Fibroblast of lung (primary cell): ENCODE measurements around the gene APOB. TPM values are rescaled to one million over a fixed set of nuclear protein-coding genes. Genes with fewer than 3 reads are reported as not detected.

Experiments
- DNase-seq, 2 donors: peaks; one replicate each; pipeline versions ENCODE4 v3.0.0 to v3.0.0-alpha.2; 2010; ENCODE audit warnings: low read depth in 2 of 2
- H2AFZ ChIP-seq: 2 replicates; pipeline ENCODE4 v1.5.1; 2012; ENCODE audit warnings: low read length, control low read depth, inconsistent platforms
- H3K27ac ChIP-seq: 2 replicates; pipeline ENCODE4 v1.5.1; 2011; ENCODE audit warnings: low read length, control low read depth; ENCODE audit not compliant: insufficient read depth
- H3K27me3 ChIP-seq: 2 replicates; pipeline ENCODE4 v1.5.1; 2011; ENCODE audit warnings: mild to moderate bottlenecking, low read length; ENCODE audit not compliant: control insufficient read depth, insufficient read depth
- H3K36me3 ChIP-seq: 2 replicates; pipeline ENCODE4 v1.5.1; 2011; ENCODE audit warnings: low read length; ENCODE audit not compliant: control insufficient read depth, insufficient read depth
- H3K4me1 ChIP-seq: 2 replicates; pipeline ENCODE4 v1.5.1; 2011; ENCODE audit warnings: low read length; ENCODE audit not compliant: control insufficient read depth, insufficient read depth; ENCODE audit errors: extremely low read depth
- H3K4me2 ChIP-seq: 2 replicates; pipeline ENCODE4 v1.5.1; 2011; ENCODE audit warnings: low read length, control low read depth; ENCODE audit not compliant: insufficient read depth; ENCODE audit errors: extremely low read depth
- H3K4me3 ChIP-seq, 4 experiments: fragments of 200-600 bp in 1 of 4; sonication (generic) in 1 of 4; replicated peaks in 1 of 4; 2 replicates each; pipeline ENCODE4 v1.5.1; 2011 to 2016; ENCODE audit warnings: low read length in 4 of 4, low read depth in 3 of 4, mild to moderate bottlenecking in 3 of 4, control low read depth in 2 of 4, inconsistent platforms in 1 of 4, mixed read lengths in 1 of 4; ENCODE audit not compliant: insufficient read depth in 1 of 4; ENCODE audit errors: control extremely low read depth in 1 of 4
- H3K79me2 ChIP-seq: 2 replicates; pipeline ENCODE4 v1.5.1; 2012; ENCODE audit warnings: mild to moderate bottlenecking, low read length, inconsistent platforms; ENCODE audit not compliant: control insufficient read depth, insufficient read depth
- H3K9ac ChIP-seq: 2 replicates; pipeline ENCODE4 v1.5.1; 2011; ENCODE audit warnings: mild to moderate bottlenecking, low read length, control low read depth; ENCODE audit not compliant: insufficient read depth
- H3K9me3 ChIP-seq: 2 replicates; pipeline ENCODE4 v1.5.1; 2012; ENCODE audit warnings: low read depth, low read length; ENCODE audit not compliant: control insufficient read depth, insufficient read depth
- H4K20me1 ChIP-seq: 2 replicates; pipeline ENCODE4 v1.5.1; 2011; ENCODE audit warnings: low read length; ENCODE audit not compliant: control insufficient read depth, insufficient read depth; ENCODE audit errors: extremely low read depth
- CTCF ChIP-seq, 2 donors: IDR thresholded peaks in 1 of 2; conservative IDR thresholded peaks in 1 of 2; 1 replicate in 1 of 2; 2 replicates in 1 of 2; pipeline ENCODE4 v1.5.1; 2011 to 2012; ENCODE audit warnings: low read length in 2 of 2, control low read depth in 1 of 2, inconsistent platforms in 1 of 2, low read depth in 1 of 2, mild to moderate bottlenecking in 1 of 2
- EZH2 ChIP-seq: IDR thresholded peaks from 2 replicates; pipeline ENCODE4 v1.5.1; 2012; ENCODE audit warnings: low read length, control low read depth, mild to moderate bottlenecking; ENCODE audit errors: missing control alignments
- polyA plus RNA-seq, 2 donors: library from polyadenylated mRNA; depleted of rRNA in 1 of 2; stranded (reverse) in 1 of 2; unstranded in 1 of 2; fragments of >200 nt; gene quantifications; 2 replicates each; pipeline ENCODE4 v1.2.1, GENCODE V29; 2011 to 2012; ENCODE audit warnings: missing spikeins in 1 of 2
- total RNA-seq: library from RNA; depleted of rRNA; stranded (reverse); fragments of >200 nt; gene quantifications from 2 replicates; pipeline ENCODE4 v1.2.1, GENCODE V29; 2014

APOB gene
- total and polyA plus RNA-seq, 2 donors (not counting 1 experiment from before 2014, with no cell fraction given), result under 0.01 TPM; not detected in 1

DNA sequence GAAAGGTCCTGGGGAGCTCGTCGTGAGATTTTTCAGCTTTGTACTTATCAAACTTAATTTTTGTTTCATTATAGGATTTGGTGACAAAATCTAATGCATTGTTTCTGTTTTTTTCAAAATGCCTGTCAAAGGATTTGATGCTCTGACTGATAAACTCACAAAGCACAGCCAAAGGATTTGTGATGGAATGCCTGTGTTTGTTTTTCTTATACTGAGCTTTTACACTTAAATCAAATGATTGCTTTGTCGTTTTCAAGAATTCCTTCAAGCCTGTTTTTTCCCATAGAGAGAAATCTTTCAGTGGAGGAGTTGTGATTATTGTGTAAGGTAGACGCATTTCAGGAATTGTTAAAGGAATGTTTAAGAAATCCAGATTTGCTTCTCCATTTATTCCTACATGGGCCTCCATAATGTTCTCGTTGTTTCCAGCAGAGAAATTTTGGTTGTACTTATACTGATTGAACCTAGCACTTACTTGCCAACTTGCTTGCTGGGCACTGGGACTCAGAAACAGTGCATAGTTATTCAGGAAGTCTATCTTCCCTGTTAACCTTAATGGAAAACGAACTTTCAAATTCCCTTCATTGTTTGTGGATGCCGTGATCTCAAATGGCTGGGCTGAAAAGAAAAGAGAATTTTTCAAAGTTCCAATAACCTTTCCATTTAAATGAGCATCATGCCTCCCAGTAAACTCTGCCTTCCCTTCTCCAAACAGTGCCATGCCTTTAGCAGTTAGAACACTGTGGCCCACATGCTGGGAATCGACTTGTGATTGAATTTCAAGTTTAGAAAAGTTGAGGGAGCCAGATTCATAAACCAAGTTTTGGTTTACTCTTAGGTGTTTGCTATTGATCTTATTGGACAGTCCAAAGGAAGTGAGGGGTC, 36.5 kb downstream of the APOB start:
- Histone ChIP-seq H4K20me1 (no peaks in the 10 kb centered on the region), H3K36me3 (no peaks in the 10 kb centered on the region), H2AFZ (no peak overlapping the region), H3K79me2 (no peaks in the 10 kb centered on the region), H3K4me2 (no peak overlapping the region), H3K27ac (no peak overlapping the region), H3K9me3 (no peaks in the 10 kb centered on the region), H3K27me3 (no peaks in the 10 kb centered on the region), H3K4me3 (no peak overlapping the region), H3K9ac (no peak overlapping the region), H3K4me1 (no peaks in the 10 kb centered on the region)
- TF ChIP-seq CTCF (conservative IDR thresholded peaks at IDR 0.05 in 1 of 2, IDR thresholded peaks at IDR 0.05 in 1 of 2; ENCODE audit: low read depth in 1 of 2, low read length in 2 of 2) (no peak), EZH2 (no peak)
- DNase-seq, result no peak

GRCh38 chr2:21006423-21007128, 37.3 kb downstream of the APOB start:
- no peaks in the 10 kb centered on the region for H3K79me2 ChIP-seq
- no peaks in the 10 kb centered on the region for H3K27me3 ChIP-seq
- H3K4me2 ChIP-seq, result no peak overlapping the region
- H3K27ac ChIP-seq, result no peak overlapping the region
- no peaks in the 10 kb centered on the region for H3K4me1 ChIP-seq
- no peaks in the 10 kb centered on the region for H3K36me3 ChIP-seq
- no peak overlapping the region for H2AFZ ChIP-seq
- no peak for TF ChIP-seq EZH2
- TF ChIP-seq CTCF (conservative IDR thresholded peaks at IDR 0.05 in 1 of 2, IDR thresholded peaks at IDR 0.05 in 1 of 2; ENCODE audit: low read depth in 1 of 2, low read length in 2 of 2), result no peak
- DNase-seq, result no peak
- H3K9ac ChIP-seq, result no peak overlapping the region
- H3K4me3 ChIP-seq, result no peak overlapping the region
- H3K9me3 ChIP-seq, result no peaks in the 10 kb centered on the region
- no peaks in the 10 kb centered on the region for H4K20me1 ChIP-seq

DNA sequence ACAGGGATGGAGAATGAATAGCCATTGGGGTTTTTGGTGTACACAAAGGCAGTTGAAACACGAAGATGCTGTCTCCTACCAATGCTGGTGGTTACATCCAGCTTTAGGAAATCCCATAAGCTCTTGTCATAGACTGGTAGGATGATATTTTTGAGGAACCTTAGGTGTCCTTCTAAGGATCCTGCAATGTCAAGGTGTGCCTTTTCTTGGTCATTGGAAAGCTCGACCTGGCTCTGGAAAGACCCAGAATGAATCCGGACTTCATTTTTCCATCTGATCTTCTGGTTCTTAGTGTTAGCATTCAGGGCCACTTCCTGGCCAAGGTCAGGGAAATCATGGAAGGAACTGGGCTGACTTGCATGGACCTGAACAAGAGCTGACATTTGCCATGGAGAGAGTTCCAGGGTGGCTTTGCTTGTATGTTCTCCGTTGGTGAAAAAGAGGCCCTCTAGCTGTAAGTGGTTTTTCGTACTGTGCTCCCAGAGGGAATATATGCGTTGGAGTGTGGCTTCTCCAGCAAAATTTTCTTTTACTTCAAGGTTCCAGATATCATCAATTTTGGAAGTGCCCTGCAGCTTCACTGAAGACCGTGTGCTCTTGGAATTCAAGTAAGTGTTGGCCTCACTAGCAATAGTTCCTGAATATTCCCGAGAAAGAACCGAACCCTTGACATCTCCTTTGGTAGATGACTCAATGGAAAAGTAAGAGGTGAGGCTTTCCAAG, 38.0 kb downstream of the APOB start:
- no peak for DNase-seq
- Histone ChIP-seq H3K36me3 (no peaks in the 10 kb centered on the region), H2AFZ (no peak overlapping the region), H3K27ac (no peak overlapping the region), H3K27me3 (no peaks in the 10 kb centered on the region), H3K9me3 (no peaks in the 10 kb centered on the region), H3K9ac (no peak overlapping the region), H3K4me1 (no peaks in the 10 kb centered on the region), H4K20me1 (no peaks in the 10 kb centered on the region), H3K4me3 (no peak overlapping the region), H3K79me2 (no peaks in the 10 kb centered on the region), H3K4me2 (no peak overlapping the region)
- TF ChIP-seq CTCF (conservative IDR thresholded peaks at IDR 0.05 in 1 of 2, IDR thresholded peaks at IDR 0.05 in 1 of 2; ENCODE audit: low read depth in 1 of 2, low read length in 2 of 2) (no peak), EZH2 (no peak)
